NCI-H2029 (cell line): ENCODE data around the gene DCUN1D4.
"Not testable (repeated sequence)": the region's sequence is repeated elsewhere in the genome, so short reads cannot be mapped to it uniquely, and the experiment has no call there.

Experiments
- DNase-seq: peaks from one replicate; lab custom pipeline; 2025; lab: John Stamatoyannopoulos, UW

Gene DCUN1D4

GRCh38 chr4:51855270-51855669, 12.3 kb downstream of the DCUN1D4 start:
- no peak for DNase-seq

DNA sequence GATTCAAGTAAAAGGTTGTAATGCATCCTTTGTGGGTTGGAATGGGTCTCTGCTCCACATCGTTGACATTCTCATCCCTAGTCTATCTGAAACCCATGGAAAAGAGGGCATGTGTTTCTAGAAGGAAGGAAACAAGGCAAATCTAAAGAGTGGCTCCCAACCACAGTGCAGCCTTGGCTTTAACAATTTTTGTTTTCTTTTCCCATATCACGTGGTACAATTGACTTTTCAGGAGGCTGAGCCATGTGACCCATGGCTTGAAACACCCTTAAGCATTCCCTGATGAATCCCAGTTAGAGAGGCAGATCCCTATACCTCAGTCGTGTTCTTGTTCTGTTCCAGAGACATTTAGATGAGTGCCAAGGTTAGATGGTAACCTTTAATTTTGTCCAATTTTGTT, 12.8 kb downstream of the DCUN1D4 start:
- DNase-seq, result no peak

DNA sequence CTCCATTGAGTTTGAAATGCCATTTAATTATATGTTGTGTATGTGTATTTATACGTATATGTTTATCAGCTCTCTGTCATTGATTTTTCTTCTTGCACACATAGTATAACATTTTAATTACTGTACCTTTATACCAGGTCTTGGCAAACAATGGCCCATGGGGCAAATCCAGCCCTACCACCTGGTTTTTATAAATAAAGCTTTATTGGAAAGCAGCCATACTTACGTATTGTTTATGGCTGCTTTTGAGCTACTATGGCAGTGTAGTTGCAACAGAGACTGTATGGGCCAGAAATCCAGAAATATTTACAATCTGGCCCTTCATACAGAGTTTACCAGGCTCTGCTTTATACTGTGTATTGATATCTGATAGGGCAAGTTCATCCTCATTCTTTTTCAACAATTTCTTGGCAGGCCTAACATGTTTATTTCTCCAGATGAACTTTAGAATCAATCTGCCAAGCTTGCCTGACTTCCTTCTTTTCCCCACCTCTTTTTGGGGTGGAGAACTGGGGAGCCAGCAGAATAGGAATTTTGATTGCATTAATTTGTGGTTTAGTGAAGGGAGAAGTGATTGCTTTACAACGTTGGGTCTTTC, 15.8 kb downstream of the DCUN1D4 start:
- no peak for DNase-seq

GRCh38 chr4:51859476-51860031, 16.6 kb downstream of the DCUN1D4 start:
- DNase-seq, result no peak

GRCh38 chr4:51862199-51862598, 19.2 kb downstream of the DCUN1D4 start:
- DNase-seq, result no peak

- DNase-seq, result no peak
Measured at GRCh38 chr4:51862781-51863180, 19.8 kb downstream of the DCUN1D4 start.

DNA sequence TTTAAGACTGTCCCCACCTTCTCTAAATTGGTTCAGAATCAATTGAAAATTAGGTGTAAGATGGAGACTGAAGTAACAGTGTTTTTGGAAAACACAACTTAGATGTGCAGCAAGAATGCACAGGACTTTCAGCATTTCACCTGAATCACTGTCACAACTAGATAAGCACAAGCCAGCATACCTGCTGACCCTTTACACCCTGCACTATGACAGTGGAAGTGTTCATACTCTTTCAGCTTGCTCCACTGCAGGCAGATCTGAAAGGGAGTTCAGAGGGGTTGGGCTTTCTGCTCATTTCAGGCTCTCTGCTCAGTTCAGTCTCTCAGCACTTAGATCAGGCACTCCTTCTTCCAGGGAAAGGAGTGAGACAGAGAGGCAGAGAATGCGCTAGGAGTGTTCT, 22.8 kb downstream of the DCUN1D4 start:
- DNase-seq, result no peak

DNA sequence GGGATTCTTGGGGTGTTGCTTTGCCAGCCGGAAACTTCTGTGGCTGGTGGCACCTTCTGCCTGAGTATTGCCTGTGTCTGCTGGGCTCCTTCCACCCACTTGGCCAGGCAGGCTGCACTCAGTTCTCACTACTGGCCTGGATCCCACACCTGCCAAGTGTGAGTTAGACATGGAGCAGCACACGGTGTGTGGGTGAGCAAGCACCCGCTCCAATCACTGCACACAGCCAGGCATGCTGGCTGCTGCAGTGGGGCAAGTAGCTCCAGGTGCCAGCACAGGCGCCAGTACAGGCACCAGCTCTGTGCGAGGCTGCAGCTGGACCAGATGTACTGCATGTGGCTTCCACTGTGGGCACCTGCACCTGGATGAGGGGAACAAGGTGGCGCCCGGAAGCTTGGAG, 23.9 kb downstream of the DCUN1D4 start:
- no peak for DNase-seq

GRCh38 chr4:51867689-51868448, 24.9 kb downstream of the DCUN1D4 start:
- DNase-seq, result no peak

GRCh38 chr4:51868449-51868847, 25.5 kb downstream of the DCUN1D4 start:
- DNase-seq, result no peak

- no peak for DNase-seq
Measured at GRCh38 chr4:51870441-51871188, 27.7 kb downstream of the DCUN1D4 start.

DNA sequence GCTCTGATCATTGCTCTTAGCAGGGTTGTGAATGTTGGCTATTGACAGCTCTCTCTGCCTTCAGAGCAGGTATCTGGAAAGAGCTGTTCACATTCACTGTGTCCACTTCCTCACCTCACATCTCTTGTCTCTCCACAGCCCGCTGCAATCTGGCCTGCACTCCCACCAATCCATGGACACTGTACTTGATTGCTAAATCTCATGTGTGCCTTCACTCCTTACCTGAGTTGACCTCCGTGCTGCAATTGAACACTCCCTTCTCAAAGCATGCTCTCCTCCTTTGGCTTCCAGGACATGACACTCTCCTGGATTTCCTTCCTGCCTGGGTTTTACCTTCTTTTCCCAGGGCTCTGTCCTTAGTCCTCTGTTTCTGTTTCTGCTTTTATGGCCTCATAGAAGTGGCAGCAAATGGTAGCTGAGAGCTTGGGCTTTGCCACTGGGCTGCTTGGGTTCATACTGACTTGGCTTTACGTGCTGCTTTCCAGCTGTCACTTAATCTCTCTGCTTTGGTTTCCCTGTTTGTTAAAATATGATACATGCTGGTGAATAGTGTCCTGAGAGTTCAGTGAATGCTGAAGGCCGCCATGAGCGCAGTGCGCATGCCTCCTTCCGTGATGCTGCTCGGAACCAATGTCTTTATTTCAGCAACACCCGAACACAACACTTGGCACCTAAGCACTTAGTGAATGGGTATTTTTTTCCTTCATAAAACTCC, 29.5 kb downstream of the DCUN1D4 start:
- no peak for DNase-seq

GRCh38 chr4:51874551-51874950, 31.6 kb downstream of the DCUN1D4 start:
- DNase-seq, result no peak

GRCh38 chr4:51878431-51878830, 35.5 kb downstream of the DCUN1D4 start:
- DNase-seq, result no peak

DNA sequence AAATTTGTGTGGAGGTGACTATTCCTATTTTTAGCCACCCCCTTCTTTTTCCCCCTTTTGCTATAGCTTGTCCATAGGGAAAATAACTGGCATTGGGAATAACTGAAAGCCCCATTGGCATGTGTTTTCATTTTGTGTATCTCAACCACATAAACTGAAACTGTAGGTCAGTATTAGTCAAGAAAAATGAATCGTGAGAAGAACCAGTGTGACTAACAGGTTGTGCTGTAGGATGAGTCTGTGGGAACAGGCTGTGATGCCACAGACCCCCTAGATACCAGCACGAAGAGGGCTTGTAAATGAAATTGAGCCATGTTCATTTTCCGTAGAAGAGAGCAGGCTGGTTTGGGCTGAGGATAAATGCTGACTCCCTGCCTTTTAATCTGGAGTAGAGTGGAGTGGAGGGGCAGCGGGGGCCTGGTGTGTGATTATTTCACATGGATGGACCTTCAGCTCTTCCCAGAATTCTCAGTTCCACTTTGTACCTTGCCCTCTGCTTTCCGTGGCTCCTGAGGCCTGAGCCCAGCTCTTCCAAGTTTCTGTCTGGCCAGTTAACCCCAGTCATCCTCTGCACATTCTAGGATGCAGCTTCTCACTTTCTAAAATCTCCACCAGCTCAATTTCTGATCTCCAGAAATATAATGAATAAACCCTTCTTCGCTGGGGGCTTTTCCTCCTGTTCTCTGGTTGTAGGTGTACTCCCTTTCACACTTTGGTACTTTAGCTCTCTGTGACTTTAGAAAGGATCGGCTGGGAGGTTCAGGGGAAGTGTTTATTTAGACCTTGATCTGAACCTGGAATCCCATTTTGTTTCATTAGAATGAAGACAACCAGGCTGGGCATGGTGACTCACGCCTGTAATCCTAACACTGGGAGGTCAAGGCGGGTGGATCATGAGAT, 37.3 kb downstream of the DCUN1D4 start:
- DNase-seq, result no peak

GRCh38 chr4:51884055-51884454, 41.1 kb downstream of the DCUN1D4 start:
- no peak for DNase-seq

DNA sequence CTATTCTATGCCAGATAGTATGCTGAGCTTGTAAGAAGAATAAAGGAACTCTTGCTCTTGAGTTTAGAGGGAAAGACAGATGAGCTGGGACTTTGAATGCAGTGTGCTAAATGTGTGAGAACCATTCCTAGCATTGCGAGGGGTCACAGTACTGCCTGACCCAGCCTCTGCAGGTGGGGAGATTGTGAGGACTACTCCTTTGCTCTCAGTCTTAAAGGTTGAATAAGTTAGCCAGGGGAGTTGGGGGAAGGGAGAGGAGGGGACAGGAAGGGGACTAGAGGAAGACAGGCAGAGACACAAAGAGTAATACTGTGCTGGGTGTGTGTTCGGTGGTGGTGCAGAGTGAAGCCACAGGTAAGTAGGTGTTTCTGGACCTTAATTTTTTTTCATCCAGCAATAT, 41.7 kb downstream of the DCUN1D4 start:
- DNase-seq, result no peak

DNA sequence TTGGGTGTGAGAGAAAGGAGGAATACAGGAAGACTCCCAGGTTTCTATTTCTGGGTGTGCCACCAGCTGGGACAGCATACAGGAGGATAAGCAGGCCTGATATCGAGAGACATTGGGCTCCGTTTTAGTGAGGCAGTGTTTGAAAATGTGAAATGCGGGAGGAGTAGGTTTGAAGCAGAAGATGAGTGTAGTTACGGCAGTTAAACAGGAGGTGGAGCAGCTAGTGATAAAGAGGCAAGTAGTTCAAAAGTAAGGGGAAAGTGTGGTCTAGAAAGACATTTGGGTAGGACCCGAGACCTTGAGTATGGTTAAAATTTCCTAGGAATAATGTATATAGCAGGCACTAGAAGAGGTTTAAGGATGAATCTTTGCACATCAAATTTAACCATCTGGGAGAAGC, 42.4 kb downstream of the DCUN1D4 start:
- DNase-seq, result no peak

- no peak for DNase-seq
Measured at GRCh38 chr4:51890760-51891159, 47.8 kb downstream of the DCUN1D4 start.

DNA sequence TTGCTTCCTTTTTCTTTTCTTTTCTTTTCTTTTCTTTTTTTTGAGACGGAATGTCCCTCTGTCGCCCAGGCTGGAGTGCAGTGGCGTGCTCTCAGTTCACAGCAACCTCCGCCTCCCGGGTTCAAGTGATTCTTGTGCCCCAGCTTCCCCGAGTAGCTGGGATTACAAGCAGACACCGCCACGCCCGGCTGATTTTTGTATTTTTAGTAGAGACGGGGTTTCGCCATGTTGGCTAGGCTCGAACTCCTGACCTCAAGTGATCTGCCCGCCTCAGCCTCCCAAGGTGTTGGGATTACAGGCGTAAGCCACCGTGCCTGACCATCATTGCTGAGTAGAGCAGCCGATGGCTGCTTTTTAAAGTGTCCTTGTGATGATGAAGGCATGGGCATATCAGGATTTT, 50.4 kb downstream of the DCUN1D4 start:
- not testable (repeated sequence) for DNase-seq

DNA sequence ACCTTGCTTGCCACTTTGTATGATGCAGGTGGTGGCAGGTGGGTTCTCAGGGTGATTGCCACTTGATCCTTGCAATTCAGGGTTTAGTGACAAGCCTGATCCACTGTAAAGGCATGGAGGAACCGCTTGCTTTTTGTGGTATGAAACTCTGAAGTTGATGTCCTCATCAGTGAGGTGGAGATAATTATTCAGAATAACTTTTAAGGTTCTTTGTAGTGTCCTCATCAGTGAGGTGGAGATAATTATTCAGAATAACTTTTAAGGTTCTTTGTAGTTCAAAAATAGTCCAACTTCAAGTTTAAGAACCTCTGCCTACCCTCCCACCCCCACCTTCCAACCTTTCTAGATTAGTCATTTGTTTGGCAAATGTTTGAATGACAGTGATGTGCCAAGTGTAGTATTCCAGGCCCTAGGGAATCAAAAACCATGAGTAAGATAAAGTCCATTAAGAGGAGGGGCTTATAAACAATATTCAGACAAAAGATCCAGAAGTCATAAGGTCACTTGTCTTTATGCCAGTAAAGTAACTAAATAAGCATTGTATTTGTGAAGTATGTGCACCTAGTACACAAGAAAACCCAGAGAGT, 51.2 kb downstream of the DCUN1D4 start:
- no peak for DNase-seq
